GM23338 (cell line): Measurements from ENCODE around the gene XRN1. TPM values are rescaled to one million over a fixed set of nuclear protein-coding genes. Genes with fewer than 3 reads are reported as not detected.

Experiments used
- ATAC-seq: fragments of 200-7000 bp; cut with Tn5 transposase; 3 replicates; pipeline ENCODE4 v1.9.1; 2020
- DNase-seq: peaks from one replicate; pipeline ENCODE4 v3.0.0-alpha.2; 2015; ENCODE audit warnings: low spot score
- H2AFZ ChIP-seq: fragments of 200-600 bp; sonication (generic); 2 replicates; pipeline ENCODE4 v1.8.0; 2016; ENCODE audit warnings: antibody characterized with exemption, mild to moderate bottlenecking, moderate library complexity
- H3F3A ChIP-seq: fragments of 200-600 bp; sonication (generic); replicated peaks from 2 replicates; pipeline ENCODE4 v1.8.0; 2017; ENCODE audit warnings: antibody characterized with exemption, mixed run types, low read depth
- H3K27ac ChIP-seq: fragments of 200-600 bp; sonication (generic); 2 replicates; pipeline ENCODE4 v1.6.1; 2016; ENCODE audit warnings: low read depth
- H3K27me3 ChIP-seq: fragments of 200-600 bp; sonication (generic); 2 replicates; pipeline ENCODE4 v1.8.0; 2016; ENCODE audit warnings: mild to moderate bottlenecking, mixed run types, moderate library complexity; ENCODE audit not compliant: insufficient read depth
- H3K36me3 ChIP-seq: fragments of 200-600 bp; sonication (generic); 2 replicates; pipeline ENCODE4 v1.8.0; 2016; ENCODE audit warnings: mild to moderate bottlenecking; ENCODE audit not compliant: insufficient read depth
- H3K4me1 ChIP-seq: fragments of 200-600 bp; sonication (generic); 2 replicates; pipeline ENCODE4 v1.8.0; 2016; ENCODE audit warnings: mild to moderate bottlenecking, moderate library complexity; ENCODE audit not compliant: insufficient read depth
- H3K4me2 ChIP-seq: fragments of 200-600 bp; sonication (generic); 2 replicates; pipeline ENCODE4 v1.7.1; 2017; ENCODE audit warnings: mixed run types
- H3K4me3 ChIP-seq: fragments of 200-600 bp; sonication (generic); 2 replicates; pipeline ENCODE4 v1.6.1; 2016; ENCODE audit warnings: mixed run types
- H3K79me2 ChIP-seq: fragments of 200-600 bp; sonication (generic); replicated peaks from 2 replicates; pipeline ENCODE4 v1.8.0; 2017; ENCODE audit warnings: mild to moderate bottlenecking; ENCODE audit not compliant: insufficient read depth
- H3K9me2 ChIP-seq: fragments of 200-600 bp; sonication (generic); 2 replicates; pipeline ENCODE4 v1.8.0; 2017; ENCODE audit not compliant: insufficient read depth
- H4K20me1 ChIP-seq: fragments of 200-600 bp; sonication (generic); replicated peaks from 2 replicates; pipeline ENCODE4 v1.8.0; 2017; ENCODE audit warnings: mild to moderate bottlenecking; ENCODE audit not compliant: insufficient read depth
- H3K27ac Mint-ChIP-seq: 2 replicates; pipeline ENCODE4 v1.8.0; 2020; ENCODE audit warnings: inconsistent platforms, mild to moderate bottlenecking, moderate library complexity, mixed read lengths
- H3K27me3 Mint-ChIP-seq: 3 replicates; pipeline ENCODE4 v1.8.0; 2022; ENCODE audit warnings: low read depth, mild to moderate bottlenecking, moderate library complexity, mixed read lengths, inconsistent platforms; ENCODE audit not compliant: insufficient read depth, poor library complexity
- H3K36me3 Mint-ChIP-seq: 3 replicates; pipeline ENCODE4 v1.8.0; 2021; ENCODE audit warnings: low read depth, mild to moderate bottlenecking, inconsistent platforms, moderate library complexity, mixed read lengths
- H3K4me1 Mint-ChIP-seq: 3 replicates; pipeline ENCODE4 v1.8.0; 2020; ENCODE audit warnings: mild to moderate bottlenecking, inconsistent platforms, mixed read lengths
- H3K4me3 Mint-ChIP-seq: 3 replicates; pipeline ENCODE4 v1.8.0; 2021; ENCODE audit warnings: moderate library complexity, mild to moderate bottlenecking, inconsistent platforms, mixed read lengths
- H3K9me3 Mint-ChIP-seq: 3 replicates; pipeline ENCODE4 v1.8.0; 2020; ENCODE audit warnings: moderate library complexity, mild to moderate bottlenecking, inconsistent platforms, mixed read lengths
- CTCF ChIP-seq, 2 experiments: fragments of 200-600 bp in 1 of 2; sonication (generic) in 1 of 2; conservative IDR thresholded peaks; 2 replicates each; pipeline versions ENCODE4 v1.5.1 to v1.6.1; 2016 to 2017; ENCODE audit warnings: antibody characterized with exemption in 2 of 2, low read depth in 2 of 2, mild to moderate bottlenecking in 2 of 2, moderate library complexity in 1 of 2
- EZH2 ChIP-seq: fragments of 200-600 bp; sonication (generic); IDR thresholded peaks from one replicate; pipeline ENCODE4 v1.8.0; 2017; ENCODE audit warnings: antibody characterized with exemption, mild to moderate bottlenecking, low read depth; ENCODE audit not compliant: unreplicated experiment
- EZH2phosphoT487 ChIP-seq: fragments of 200-600 bp; sonication (generic); IDR thresholded peaks from one replicate; pipeline ENCODE4 v1.8.1; 2018; ENCODE audit warnings: antibody characterized with exemption; ENCODE audit not compliant: unreplicated experiment
- REST ChIP-seq: IDR thresholded peaks from one replicate; pipeline ENCODE4 v1.6.1; 2018; ENCODE audit warnings: antibody characterized with exemption; ENCODE audit not compliant: unreplicated experiment
- ZNF331 ChIP-seq: fragments of 250-450 bp; sonication (Bioruptor Pico); IDR thresholded peaks from 2 replicates; pipeline ENCODE4 v1.5.0; 2020; ENCODE audit warnings: low read depth, mild to moderate bottlenecking, moderate library complexity
- polyA plus RNA-seq: library from polyadenylated mRNA; unstranded; fragments of >200 nt; fragmentation: Nextera tagmentation; extraction: Ambion mirVana; gene quantifications from 2 replicates; pipeline ENCODE4 v1.2.1, GENCODE V29; 2016
- total RNA-seq: library from RNA; depleted of rRNA; stranded (reverse); fragments of >200 nt; shearing (Covaris generic); gene quantifications from 2 replicates; pipeline ENCODE4 v1.2.3, GENCODE V29; 2014

Gene XRN1
- total and polyA plus RNA-seq, 2 experiments from 2014 or later, result 10.9 to 16.6 TPM

GRCh38 chr3:142268426-142268825, 179.4 kb downstream of the XRN1 start (continued):
- TF ChIP-seq CTCF (conservative IDR thresholded peaks at IDR 0.05; ENCODE audit: low read depth in 2 of 2), result no peak

GRCh38 chr3:142267269-142267668, 180.6 kb downstream of the XRN1 start:
- no peaks in the 10 kb centered on the region for H3K27me3 Mint-ChIP-seq

GRCh38 chr3:142263112-142263511, 184.7 kb downstream of the XRN1 start:
- Mint-ChIP-seq H3K4me1 (no peaks in the 10 kb centered on the region), H3K27ac (no peak overlapping the region), H3K27me3 (no peaks in the 10 kb centered on the region), H3K36me3 (no peaks in the 10 kb centered on the region), H3K4me3 (no peak overlapping the region), H3K9me3 (no peaks in the 10 kb centered on the region; the same call in 2 of the 3 replicates)
- Histone ChIP-seq H3K79me2 (no peaks in the 10 kb centered on the region), H3K27me3 (no peaks in the 10 kb centered on the region), H3K36me3 (no peaks in the 10 kb centered on the region), H3K9me2 (no peaks in the 10 kb centered on the region), H3K4me1 (no peaks in the 10 kb centered on the region), H4K20me1 (no peaks in the 10 kb centered on the region), H3K27ac (no peak overlapping the region), H3K4me3 (no peak overlapping the region), H3K4me2 (no peak overlapping the region), H3F3A (no peaks in the 10 kb centered on the region), H2AFZ (no peak overlapping the region)
- DNase-seq, result no peak
- no peak for ATAC-seq
- TF ChIP-seq CTCF (conservative IDR thresholded peaks at IDR 0.05; ENCODE audit: low read depth in 2 of 2), result no peak
- no peak for TF ChIP-seq ZNF331 (CRISPR knock-in tag)
- no peak for TF ChIP-seq EZH2

More at GRCh38 chr3:142267269-142267668, 180.6 kb downstream of the XRN1 start:
- H4K20me1 ChIP-seq, result no peaks in the 10 kb centered on the region
- Mint-ChIP-seq H3K9me3 (no peaks in the 10 kb centered on the region; the same call in 2 of the 3 replicates), H3K4me1 (no peaks in the 10 kb centered on the region), H3K27ac (no peak overlapping the region), H3K4me3 (no peak overlapping the region), H3K36me3 (no peaks in the 10 kb centered on the region)
- no peaks in the 10 kb centered on the region for H3K79me2 ChIP-seq
- DNase-seq (no peak), ATAC-seq (no peak)
- H2AFZ ChIP-seq, result no peak overlapping the region
- no peak overlapping the region for H3K4me3 ChIP-seq
- H3K4me2 ChIP-seq, result no peak overlapping the region
- TF ChIP-seq REST (no peak), EZH2phosphoT487 (no peak), ZNF331 (CRISPR knock-in tag) (no peak)
- H3F3A ChIP-seq, result no peaks in the 10 kb centered on the region
- H3K27me3 ChIP-seq, result no peaks in the 10 kb centered on the region
- no peaks in the 10 kb centered on the region for H3K9me2 ChIP-seq
- no peaks in the 10 kb centered on the region for H3K4me1 ChIP-seq
- H3K36me3 ChIP-seq, result no peaks in the 10 kb centered on the region
- no peak overlapping the region for H3K27ac ChIP-seq
